Vagina (tissue), 2 donors: Measurements from ENCODE around the gene TYW5.

Experiments used
- CTCF ChIP-seq, 3 experiments: fragments of 450-650 bp in 2 of 3; fragments of 200-600 bp in 1 of 3; sonication (generic) in 1 of 3; IDR thresholded peaks; one replicate each; pipeline ENCODE4 v1.5.1; 2017 to 2019; ENCODE audit warnings: antibody characterized with exemption in 3 of 3, mild to moderate bottlenecking in 2 of 3, moderate library complexity in 2 of 3
- POLR2A ChIP-seq, 2 donors: fragments of 450-650 bp; IDR thresholded peaks; one replicate each; pipeline ENCODE4 v1.6.1; 2017; ENCODE audit warnings: antibody characterized with exemption in 2 of 2, mild to moderate bottlenecking in 2 of 2, moderate library complexity in 2 of 2

GRCh38 chr2:199928226-199928625 is 27.1 kb downstream of the TYW5 start:
- no peak for TF ChIP-seq POLR2A (IDR thresholded peaks at IDR 0.05)
- TF ChIP-seq CTCF (IDR thresholded peaks at IDR 0.05): no peak
